Skeletal muscle cell (primary cell): ENCODE results near the gene RAD51B.
A peak's percentile ranks its signal among the peaks of the same experiment; 100 is the strongest.

ENCODE experiments used
- DNase-seq: peaks from one replicate; pipeline ENCODE4 v3.0.0-alpha.2; 2010; ENCODE audit warnings: low read depth
- H3K4me3 ChIP-seq: 2 replicates; pipeline ENCODE4 v1.5.1; 2011; ENCODE audit warnings: low read depth, mild to moderate bottlenecking, control low read depth, low read length, moderate library complexity

Gene RAD51B

DNA sequence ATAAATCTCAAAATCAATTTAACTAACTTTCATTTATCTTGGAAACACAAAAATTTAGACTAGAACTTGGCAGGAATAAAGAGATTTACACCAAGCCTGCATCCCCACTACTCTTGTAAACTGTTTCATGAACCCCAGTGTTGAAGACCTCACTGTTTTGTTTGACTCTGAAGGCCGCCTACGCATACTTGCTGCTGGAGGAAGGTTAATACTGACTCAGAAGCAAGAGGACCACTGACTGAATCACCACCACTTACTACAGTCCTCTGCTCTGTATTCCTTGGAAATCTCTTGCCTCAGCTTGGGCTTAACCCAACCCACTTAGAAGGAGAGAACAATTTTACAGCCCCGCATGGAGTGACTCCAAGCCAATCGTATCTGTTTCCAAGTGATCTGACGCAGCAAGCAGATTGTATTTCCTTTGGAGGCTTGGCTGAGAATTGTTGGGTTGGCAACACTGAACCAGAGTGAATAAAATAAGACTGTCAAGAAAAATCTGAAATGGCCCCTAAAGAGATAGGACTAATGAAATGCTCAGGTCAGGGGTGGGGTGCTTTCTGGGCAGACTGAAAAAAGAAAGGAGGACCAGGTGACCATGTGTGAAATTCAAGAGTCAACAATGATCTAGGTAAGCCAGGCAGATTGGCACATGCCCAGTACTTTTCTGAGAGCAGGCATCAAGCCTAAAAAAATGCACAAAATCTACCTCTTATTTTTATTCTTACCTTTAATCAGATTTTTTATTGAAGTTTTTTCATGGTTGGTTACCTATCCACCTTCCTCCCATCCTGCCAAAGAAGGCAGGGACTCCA lies 724.7 kb downstream of the RAD51B start:
- DNase-seq: peak; percentile 98
- no peak overlapping the region for H3K4me3 ChIP-seq

DNA sequence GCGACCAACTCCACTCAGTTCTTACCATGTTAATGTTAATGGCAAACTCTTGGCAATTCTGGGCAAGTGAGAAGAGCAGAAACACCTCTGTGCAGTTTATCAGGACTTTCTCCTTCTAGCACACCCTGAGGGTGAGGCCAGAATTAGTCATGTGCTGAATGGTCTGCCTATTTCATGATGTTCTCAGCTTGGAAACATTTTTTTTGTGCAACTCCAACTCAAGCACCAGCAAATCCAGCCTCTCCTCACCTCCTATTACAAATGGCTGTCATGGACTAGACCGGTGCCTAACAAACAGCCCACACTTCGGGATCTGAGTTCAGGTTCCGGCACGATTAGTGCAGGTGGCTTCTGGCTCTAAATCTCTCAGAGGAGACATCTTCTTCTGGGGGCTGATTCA lies 727.3 kb downstream of the RAD51B start:
- no peak overlapping the region for H3K4me3 ChIP-seq
- DNase-seq: peak; percentile 78

- H3K4me3 ChIP-seq: no peak overlapping the region
- peak; percentile 76 for DNase-seq
Measured at GRCh38 chr14:68547305-68548193, 728.0 kb downstream of the RAD51B start.

DNA sequence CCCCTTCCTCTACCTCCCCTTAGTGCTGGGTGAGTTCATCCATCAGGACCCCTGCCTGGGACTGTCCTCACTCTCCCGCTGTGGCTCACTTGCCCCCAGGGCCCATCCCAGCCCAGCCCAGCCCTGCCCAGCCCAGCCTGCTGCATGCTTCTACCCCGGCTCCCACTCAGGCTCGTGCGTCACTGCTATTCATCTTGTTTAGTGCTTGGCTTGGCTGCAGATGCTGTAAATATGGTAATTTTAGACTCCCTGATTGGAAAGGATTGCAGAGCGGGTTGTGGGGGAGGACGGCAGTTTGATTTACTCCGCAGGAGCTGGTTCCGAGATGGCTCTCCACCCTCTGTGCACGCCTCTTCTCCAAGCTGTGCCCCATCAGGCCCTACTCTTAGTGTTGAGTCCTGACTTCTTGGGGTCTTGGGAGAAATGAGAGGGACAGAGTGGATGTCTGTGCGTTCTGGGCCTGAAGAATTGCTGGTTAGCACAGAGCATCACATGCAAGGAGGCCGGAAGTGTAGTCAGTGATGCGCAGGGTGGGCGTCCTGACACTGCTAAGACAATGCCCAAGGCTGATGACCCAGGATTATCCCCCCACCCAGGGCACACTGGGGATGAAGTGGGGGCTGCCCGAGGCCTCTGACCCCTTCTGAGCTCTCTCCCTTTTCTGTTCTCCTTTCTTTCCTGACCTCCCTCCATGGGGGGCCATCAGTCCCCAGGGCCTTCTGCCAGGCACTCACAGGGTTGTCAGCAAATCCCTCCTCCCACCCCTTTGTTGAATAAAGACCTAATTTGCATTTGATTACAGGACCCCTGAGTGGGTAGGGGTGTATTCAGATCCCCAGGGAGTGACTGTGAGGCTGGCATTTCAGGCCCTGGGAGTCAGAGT lies 728.9 kb downstream of the RAD51B start:
- H3K4me3 ChIP-seq: no peak overlapping the region
- DNase-seq: peak; percentile 98

- H3K4me3 ChIP-seq: no peak overlapping the region
- DNase-seq: peak; percentile 80
Measured at GRCh38 chr14:68550338-68550715, 730.7 kb downstream of the RAD51B start.

GRCh38 chr14:68551045-68551683 lies 731.6 kb downstream of the RAD51B start:
- no peak overlapping the region for H3K4me3 ChIP-seq
- no peak for DNase-seq

DNA sequence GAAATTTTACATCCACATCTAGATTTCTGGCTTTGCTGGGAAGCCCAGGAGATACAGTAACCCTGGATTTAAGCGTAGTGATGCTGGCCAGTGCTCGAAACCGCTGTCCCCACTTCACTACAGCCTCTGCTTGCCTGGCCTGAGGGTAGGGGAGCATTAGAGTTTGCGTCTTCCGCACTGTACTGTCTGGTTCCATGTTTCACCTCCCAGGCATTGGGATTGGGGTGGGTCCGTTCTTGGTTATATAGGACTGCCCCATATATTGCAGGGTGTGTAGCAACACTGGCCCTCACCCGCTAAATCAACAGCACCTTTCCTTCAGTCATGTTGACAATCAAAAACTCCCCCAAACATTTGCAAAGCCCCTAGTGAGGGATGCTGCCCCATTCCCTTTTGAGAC lies 732.5 kb downstream of the RAD51B start:
- DNase-seq: no peak
- no peak overlapping the region for H3K4me3 ChIP-seq

GRCh38 chr14:68552602-68553001 lies 733.0 kb downstream of the RAD51B start:
- DNase-seq: no peak
- no peak overlapping the region for H3K4me3 ChIP-seq

DNA sequence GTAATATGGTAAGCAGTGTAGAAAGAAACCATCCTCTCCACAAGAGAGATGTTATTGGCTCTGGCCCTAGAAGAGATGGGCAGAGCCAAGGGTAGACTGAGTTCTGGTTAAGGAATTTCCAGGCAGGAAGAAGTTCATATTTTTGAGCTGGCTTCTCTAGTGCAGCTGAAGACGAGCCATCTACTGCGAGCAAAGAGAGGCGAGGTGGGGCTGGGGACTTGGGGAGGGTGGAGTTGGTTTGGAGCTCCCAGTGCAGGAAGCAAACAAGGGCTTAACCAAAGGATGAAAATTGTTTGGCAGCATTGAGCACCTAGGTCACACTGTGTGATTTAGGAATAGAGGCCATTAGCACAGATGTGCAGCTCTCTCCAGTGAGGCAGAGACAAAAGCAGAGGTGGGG lies 733.7 kb downstream of the RAD51B start:
- no peak overlapping the region for H3K4me3 ChIP-seq
- no peak for DNase-seq

DNA sequence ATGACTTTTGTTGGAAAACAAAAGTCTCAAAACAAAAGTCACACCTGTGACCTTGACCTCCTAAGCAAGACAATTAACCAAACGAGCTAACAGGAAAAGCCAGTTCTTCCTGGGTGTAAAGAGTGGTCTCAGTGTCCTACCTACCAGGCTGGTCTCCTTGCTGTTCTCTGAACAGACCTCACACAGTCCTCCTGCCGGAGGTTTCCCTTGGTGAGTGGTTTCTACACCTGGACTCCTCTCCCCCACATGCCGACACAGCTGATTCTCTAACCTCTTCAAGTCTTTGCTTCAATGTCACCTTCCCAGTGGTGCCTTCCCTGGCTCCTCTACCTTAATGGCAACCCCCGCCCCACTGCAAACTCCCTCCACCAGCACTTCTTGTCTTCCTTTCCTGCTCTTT lies 734.7 kb downstream of the RAD51B start:
- no peak for DNase-seq
- H3K4me3 ChIP-seq: no peak overlapping the region

DNA sequence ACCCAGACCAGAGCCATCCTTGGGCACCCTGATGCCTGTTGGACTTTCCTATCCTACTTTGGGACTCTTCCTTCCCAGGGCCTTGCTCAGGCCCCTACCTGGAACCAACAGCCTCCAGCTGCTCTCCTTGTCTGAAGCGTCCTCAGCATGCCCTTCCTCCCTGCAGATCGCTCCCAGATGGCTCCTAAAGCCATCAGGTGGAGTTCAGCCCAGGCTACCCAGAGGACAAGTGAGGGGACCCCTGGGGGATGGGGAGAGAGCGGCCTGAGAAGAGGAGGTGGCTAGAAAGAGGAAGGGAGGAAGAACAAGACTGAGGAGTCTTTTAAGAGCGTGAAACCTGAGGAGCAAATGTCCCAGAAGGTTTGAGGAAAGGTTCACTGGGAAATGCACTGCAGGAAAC lies 736.7 kb downstream of the RAD51B start:
- DNase-seq: no peak
- H3K4me3 ChIP-seq: no peak overlapping the region

DNA sequence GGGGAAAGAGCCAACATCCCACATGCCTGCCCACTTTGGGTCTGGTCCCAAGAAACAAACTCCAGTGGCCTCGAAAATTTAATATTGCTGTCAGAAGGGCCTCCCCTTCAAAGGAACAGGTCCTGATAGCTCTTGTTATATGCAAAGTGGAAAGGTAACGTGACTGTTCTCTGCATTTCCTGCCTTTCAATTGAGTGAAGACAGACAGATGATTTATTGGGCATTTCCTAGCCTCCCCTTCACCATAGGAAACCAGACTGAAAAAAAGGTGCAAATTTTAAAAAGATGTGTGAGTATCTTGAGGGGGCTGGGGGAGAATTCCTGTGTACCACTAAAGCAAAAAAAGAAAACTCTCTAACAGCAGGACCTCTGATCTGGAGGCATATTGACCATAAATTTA lies 738.1 kb downstream of the RAD51B start:
- DNase-seq: no peak

DNA sequence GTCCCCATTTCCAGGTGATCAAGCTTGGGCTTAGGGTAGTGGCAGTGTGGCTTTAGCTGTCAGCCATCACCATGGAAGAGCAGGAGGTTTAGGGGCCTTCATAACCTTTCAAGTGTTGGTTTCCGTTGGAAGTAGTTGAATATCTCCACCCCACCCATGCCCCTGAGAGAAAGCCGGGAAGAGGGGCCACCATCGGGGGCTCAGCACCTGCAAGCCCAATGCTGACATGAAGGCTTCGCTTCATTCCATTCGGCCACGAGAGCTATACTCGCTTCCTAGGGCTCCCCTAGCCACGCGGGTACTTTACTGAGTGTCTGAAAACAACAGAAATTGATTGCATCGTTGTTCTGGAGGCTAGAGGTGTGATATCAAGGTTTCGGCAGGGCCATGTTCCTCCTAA lies 738.5 kb downstream of the RAD51B start:
- no peak overlapping the region for H3K4me3 ChIP-seq
- DNase-seq: no peak

More for the DNA sequence above, 738.1 kb downstream of the RAD51B start:
- no peak overlapping the region for H3K4me3 ChIP-seq

GRCh38 chr14:68559949-68560348 lies 740.4 kb downstream of the RAD51B start:
- H3K4me3 ChIP-seq: no peak overlapping the region

DNA sequence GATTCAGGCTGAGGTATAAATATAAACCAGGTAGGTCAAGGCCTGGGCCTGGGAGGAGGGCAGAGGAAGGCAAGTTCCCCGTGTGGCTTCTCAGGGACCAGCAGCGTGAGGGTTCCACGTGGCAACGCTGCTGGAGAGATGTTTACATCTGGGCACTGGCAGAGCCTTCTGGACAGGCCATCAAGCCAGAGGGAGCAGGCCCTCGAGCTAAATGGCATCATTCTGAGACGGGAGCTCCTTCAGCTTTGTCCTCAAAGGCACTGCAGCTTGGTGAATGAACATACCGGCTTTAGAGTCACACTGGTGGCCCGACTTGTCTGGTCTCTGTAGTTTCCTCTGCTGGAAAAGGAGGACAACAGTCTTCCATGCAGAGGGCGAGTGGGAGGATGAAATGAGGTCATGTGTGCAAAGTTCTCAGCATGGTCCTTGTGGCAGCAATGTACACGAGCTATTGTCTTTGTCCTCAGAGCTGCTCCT lies 742.0 kb downstream of the RAD51B start:
- DNase-seq: no peak
- no peak overlapping the region for H3K4me3 ChIP-seq

More at GRCh38 chr14:68559949-68560348, 740.4 kb downstream of the RAD51B start:
- DNase-seq: no peak

DNA sequence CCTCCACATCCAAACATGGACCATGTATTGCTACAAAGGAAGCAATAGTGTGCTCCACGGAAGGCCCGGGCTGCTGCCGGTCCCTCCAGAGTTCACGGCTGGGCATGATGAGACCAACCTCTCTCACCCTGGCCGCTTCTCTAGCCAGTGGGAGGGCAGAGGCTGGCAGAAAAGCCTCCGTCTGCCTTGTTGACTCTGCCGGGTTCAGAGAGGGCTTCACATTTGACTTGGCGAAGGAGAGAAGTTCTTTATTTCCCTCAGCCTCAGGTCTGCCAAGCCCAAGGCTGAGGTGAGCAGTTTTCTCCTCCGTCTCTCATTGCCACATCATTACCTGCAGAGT lies 743.3 kb downstream of the RAD51B start:
- DNase-seq: no peak
- H3K4me3 ChIP-seq: no peak overlapping the region

- no peak overlapping the region for H3K4me3 ChIP-seq
- no peak for DNase-seq
Measured at GRCh38 chr14:68563251-68564131, 743.9 kb downstream of the RAD51B start.

DNA sequence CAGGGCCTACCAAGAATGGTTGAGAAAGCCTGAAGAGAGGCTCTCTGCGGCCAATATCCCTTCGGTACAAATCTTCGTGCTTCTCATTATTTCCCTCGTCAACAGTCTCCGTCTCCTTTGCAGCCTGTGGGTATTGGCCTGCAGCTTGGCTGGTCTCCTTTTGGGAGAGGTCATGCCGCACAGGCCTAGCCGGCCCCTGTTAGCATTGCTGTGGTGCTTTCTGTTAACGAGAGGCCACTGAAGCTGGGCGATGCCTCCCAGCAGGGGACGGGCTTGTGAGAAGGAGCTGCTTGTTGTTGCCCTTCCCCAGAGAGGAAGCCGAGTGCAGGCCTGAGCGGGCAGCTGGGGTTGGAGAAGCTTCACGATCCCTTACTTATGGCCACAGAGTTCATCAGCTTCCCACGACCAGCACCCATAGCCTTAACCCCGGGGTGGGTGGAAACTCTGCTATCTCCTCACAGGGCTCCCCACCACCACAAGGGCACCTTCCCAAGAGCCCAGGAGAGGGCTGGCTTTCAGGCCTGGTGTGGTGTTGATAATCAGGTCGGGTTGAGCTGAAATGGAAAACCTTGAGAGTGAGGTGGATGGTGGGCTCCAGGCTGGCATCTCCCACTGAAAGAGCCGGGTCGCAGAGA lies 744.7 kb downstream of the RAD51B start:
- H3K4me3 ChIP-seq: no peak overlapping the region
- DNase-seq: no peak
